Amniotic stem cell (primary cell): ENCODE results near the gene PRAMEF20.
"Not testable (repeated sequence)": the region's sequence is repeated elsewhere in the genome, so short reads cannot be mapped to it uniquely, and the experiment has no call there.

Source experiments
- DNase-seq: peaks from one replicate; lab custom pipeline; 2025; lab: John Stamatoyannopoulos, UW

PRAMEF20 gene

GRCh38 chr1:13410150-13410549 is at the start of gene PRAMEF20:
Gene PRAMEF20 (plus strand): TSS chr1:13410450. CDS start chr1:13416355, 5,905 bp downstream.
- not testable (repeated sequence) for DNase-seq

GRCh38 chr1:13362364-13362763 is 47.9 kb upstream of the PRAMEF20 start:
- DNase-seq: not testable (repeated sequence)

- DNase-seq: not testable (repeated sequence)
Measured at GRCh38 chr1:13364928-13365327, 45.3 kb upstream of the PRAMEF20 start.

GRCh38 chr1:13366536-13366935 is 43.7 kb upstream of the PRAMEF20 start:
- not testable (repeated sequence) for DNase-seq

- not testable (repeated sequence) for DNase-seq
Measured at GRCh38 chr1:13368544-13368943, 41.7 kb upstream of the PRAMEF20 start.

GRCh38 chr1:13378983-13379382 is 31.3 kb upstream of the PRAMEF20 start:
- DNase-seq: not testable (repeated sequence)

GRCh38 chr1:13380380-13380779 is 29.9 kb upstream of the PRAMEF20 start:
- DNase-seq: not testable (repeated sequence)

- not testable (repeated sequence) for DNase-seq
Measured at GRCh38 chr1:13389332-13389731, 20.9 kb upstream of the PRAMEF20 start, which contains the start of gene PRAMEF17. Gene PRAMEF17 (plus strand): TSS chr1:13389632. CDS start chr1:13389658, 26 bp downstream.

GRCh38 chr1:13393004-13393403 is 17.2 kb upstream of the PRAMEF20 start:
- DNase-seq: not testable (repeated sequence)

- not testable (repeated sequence) for DNase-seq
Measured at GRCh38 chr1:13394761-13395160, 15.5 kb upstream of the PRAMEF20 start.

- not testable (repeated sequence) for DNase-seq
Measured at GRCh38 chr1:13395311-13395710, 14.9 kb upstream of the PRAMEF20 start.

- no peak for DNase-seq
Measured at GRCh38 chr1:13407811-13408210, 2.4 kb upstream of the PRAMEF20 start.

- DNase-seq: no peak
Measured at GRCh38 chr1:13430495-13430894, 20.2 kb downstream of the PRAMEF20 start.

GRCh38 chr1:13432251-13432650 is 22.0 kb downstream of the PRAMEF20 start:
- DNase-seq: no peak

- not testable (repeated sequence) for DNase-seq
Measured at GRCh38 chr1:13433694-13434358, 23.6 kb downstream of the PRAMEF20 start.

- DNase-seq: no peak
Measured at GRCh38 chr1:13435458-13435857, 25.2 kb downstream of the PRAMEF20 start.

GRCh38 chr1:13439104-13439783 is 29.0 kb downstream of the PRAMEF20 start:
- DNase-seq: not testable (repeated sequence)

- no peak for DNase-seq
Measured at GRCh38 chr1:13443335-13443979, 33.2 kb downstream of the PRAMEF20 start.

GRCh38 chr1:13450204-13450603 is 40.0 kb downstream of the PRAMEF20 start:
- DNase-seq: no peak

GRCh38 chr1:13451399-13451965 is 41.2 kb downstream of the PRAMEF20 start:
- DNase-seq: no peak

- DNase-seq: no peak
Measured at GRCh38 chr1:13456904-13457532, 46.8 kb downstream of the PRAMEF20 start.

- DNase-seq: no peak
Measured at GRCh38 chr1:13461977-13462376, 51.7 kb downstream of the PRAMEF20 start.
